Calu3 (cell line): ENCODE data around the gene FXYD3. TPM values are rescaled to one million over a fixed set of nuclear protein-coding genes. Genes with fewer than 3 reads are reported as not detected.

Source experiments
- BruUV-seq: library from RNA; stranded (reverse); fragments of 400-500 nt; replicated peaks from 2 replicates; lab custom pipeline; 2021; lab: Mats Ljungman, UMichigan
- CTCF ChIA-PET: fragments of 300-600 bp; sonication (Branson Sonifier 250); formaldehyde crosslinking; loops from one replicate; lab custom pipeline; 2022; ENCODE audit warnings: antibody characterized with exemption; lab: Charles Lee
- DNase-seq: peaks from one replicate; pipeline ENCODE4 v3.0.0; 2022
- H3K27ac Mint-ChIP-seq: one replicate; pipeline ENCODE4 v1.8.0; 2022; ENCODE audit warnings: mixed read lengths; ENCODE audit not compliant: unreplicated experiment
- H3K27me3 Mint-ChIP-seq: one replicate; pipeline ENCODE4 v1.8.0; 2022; ENCODE audit warnings: mixed read lengths; ENCODE audit not compliant: unreplicated experiment
- H3K36me3 Mint-ChIP-seq: one replicate; pipeline ENCODE4 v1.8.0; 2022; ENCODE audit warnings: mild to moderate bottlenecking, moderate library complexity, mixed read lengths; ENCODE audit not compliant: insufficient read depth, unreplicated experiment
- H3K4me1 Mint-ChIP-seq: one replicate; pipeline ENCODE4 v1.8.0; 2022; ENCODE audit warnings: mild to moderate bottlenecking, low read depth, mixed read lengths; ENCODE audit not compliant: unreplicated experiment
- H3K4me3 Mint-ChIP-seq: one replicate; pipeline ENCODE4 v1.8.0; 2022; ENCODE audit warnings: mild to moderate bottlenecking, low read depth, moderate library complexity, mixed read lengths; ENCODE audit not compliant: unreplicated experiment
- H3K9me3 Mint-ChIP-seq: one replicate; pipeline ENCODE4 v1.8.0; 2022; ENCODE audit warnings: low read depth, mixed read lengths; ENCODE audit not compliant: unreplicated experiment
- CTCF ChIP-seq: fragments of 200-600 bp; IDR thresholded peaks from one replicate; pipeline ENCODE4 v1.8.0; 2022; ENCODE audit warnings: antibody characterized with exemption; ENCODE audit not compliant: unreplicated experiment
- intact Hi-C: fragments of 100-400 bp; cut with micrococcal nuclease; formaldehyde crosslinking; loops from one replicate; pipeline ENCODE4 v1.10.0; 2022; ENCODE audit not compliant: unreplicated experiment
- total RNA-seq: library from RNA; stranded (reverse); gene quantifications from 2 replicates; pipeline ENCODE4 v1.2.3, GENCODE V29; 2022

The FXYD3 gene
- total RNA-seq, 1 experiment from 2014 or later, result 183 TPM

- Mint-ChIP-seq H3K36me3 (peaks cover 9% of the 10 kb centered on the region), H3K27me3 (no peaks in the 10 kb centered on the region), H3K4me1 (peaks cover 23% of the 10 kb centered on the region), H3K4me3 (no peak overlapping the region), H3K9me3 (no peaks in the 10 kb centered on the region), H3K27ac (no peak overlapping the region)
- DNase-seq, result no peak
- TF ChIP-seq CTCF, result no peak
- CTCF ChIA-PET, result interaction anchor here (1.2 kb wide), 1 partner anchor 30 kb away, joined by 3 read pairs; the partner anchor contains the start of gene FXYD3
- intact Hi-C loops, result no loop called here
- BruUV-seq, result no TSS peak
Measured at GRCh38 chr19:35086455-35086854, 29.2 kb upstream of the FXYD3 start.

- peaks cover 27% of the 10 kb centered on the region for H3K4me1 Mint-ChIP-seq
- H3K27ac Mint-ChIP-seq, result no peak overlapping the region
- intact Hi-C loops, result no loop called here
- DNase-seq, result no peak
- H3K27me3 Mint-ChIP-seq, result no peaks in the 10 kb centered on the region
- H3K36me3 Mint-ChIP-seq, result peaks cover 9% of the 10 kb centered on the region
- TF ChIP-seq CTCF, result no peak
- no TSS peak for BruUV-seq
- CTCF ChIA-PET, result interaction anchor here (1.2 kb wide), 1 partner anchor 29 kb away, joined by 3 read pairs; the partner anchor contains the start of gene FXYD3
- no peaks in the 10 kb centered on the region for H3K9me3 Mint-ChIP-seq
- H3K4me3 Mint-ChIP-seq, result no peak overlapping the region
Measured at GRCh38 chr19:35087393-35087792, 28.2 kb upstream of the FXYD3 start.

GRCh38 chr19:35088131-35088913 lies 27.3 kb upstream of the FXYD3 start:
- TF ChIP-seq CTCF, result no peak
- intact Hi-C loops, result no loop called here
- peak; percentile 52 for DNase-seq
- Mint-ChIP-seq H3K36me3 (peaks cover 9% of the 10 kb centered on the region), H3K4me1 (peaks cover 31% of the 10 kb centered on the region), H3K4me3 (no peak overlapping the region), H3K27ac (no peak overlapping the region), H3K9me3 (no peaks in the 10 kb centered on the region), H3K27me3 (no peaks in the 10 kb centered on the region)
- CTCF ChIA-PET, result interaction anchor here (1.0 kb wide), 1 partner anchor 10 kb away, joined by 3 read pairs; no protein-coding TSS in a partner anchor
- BruUV-seq, result no TSS peak

GRCh38 chr19:35089554-35089953 lies 26.1 kb upstream of the FXYD3 start:
- no TSS peak for BruUV-seq
- DNase-seq, result no peak
- CTCF ChIA-PET, result interaction anchor here (1.2 kb wide), 1 partner anchor 27 kb away, joined by 4 read pairs; no protein-coding TSS in a partner anchor
- Mint-ChIP-seq H3K4me1 (peaks cover 38% of the 10 kb centered on the region), H3K27me3 (no peaks in the 10 kb centered on the region), H3K9me3 (no peaks in the 10 kb centered on the region), H3K4me3 (peak overlapping the region; percentile 46), H3K27ac (peak overlapping the region; percentile 48), H3K36me3 (peaks cover 9% of the 10 kb centered on the region)
- no peak for TF ChIP-seq CTCF
- intact Hi-C loops, result no loop called here
